ENCODE measurements around the gene CFAP97D2. TPM values are rescaled to one million over a fixed set of nuclear protein-coding genes. Genes with fewer than 3 reads are reported as not detected.
A peak's percentile ranks its signal among the peaks of the same experiment; 100 is the strongest.
"Not testable (repeated sequence)": the region's sequence is repeated elsewhere in the genome, so short reads cannot be mapped to it uniquely, and the experiment has no call there.

CFAP97D2 gene
- total and polyA plus RNA-seq, 8 donors: 0.75 to 5.8 (median 3.1) TPM

DNA sequence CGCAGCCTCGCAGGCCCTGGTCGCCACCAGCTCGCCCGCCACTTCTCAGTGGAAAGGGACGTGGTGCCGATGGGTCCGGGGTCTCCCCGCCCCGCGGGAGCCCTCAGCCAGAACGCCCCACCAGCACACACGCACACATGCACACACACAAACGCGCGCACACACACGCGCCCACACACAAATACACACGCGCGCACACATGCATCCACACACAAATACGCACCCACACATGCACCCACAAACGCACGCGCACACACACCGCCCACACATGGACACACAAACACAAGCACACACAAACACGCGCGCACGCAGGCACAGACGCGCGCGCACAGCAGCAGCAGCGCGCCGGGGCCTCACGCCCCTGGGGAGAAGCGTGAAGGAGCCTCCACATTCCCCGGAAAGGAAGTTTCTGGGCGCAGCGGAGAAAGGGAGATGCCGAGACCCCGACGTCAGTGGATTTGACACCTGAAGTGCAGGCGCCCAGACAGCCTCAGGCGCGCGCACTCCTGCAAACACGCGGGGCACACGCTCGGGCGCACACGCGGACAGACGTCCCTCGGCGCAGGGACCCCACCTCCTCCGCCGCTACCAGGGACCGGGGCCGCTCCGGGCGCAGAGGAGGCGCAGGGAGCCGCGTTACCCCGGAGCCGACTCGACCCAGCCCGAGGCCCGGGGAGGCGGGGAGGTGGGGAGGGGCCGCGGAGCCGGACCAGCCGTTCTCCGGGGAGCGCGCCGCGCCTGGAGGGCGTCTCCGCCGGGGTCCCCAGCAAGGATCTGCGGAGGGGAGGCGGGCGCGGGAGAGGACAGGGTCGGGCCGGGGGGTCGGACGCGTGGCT lies 47.3 kb upstream of the CFAP97D2 start:
- Histone ChIP-seq H3K4me3 (peak overlapping the region; percentile 61 to 88 (median 76)), H3K9me3 (no peaks in the 10 kb centered on the region), H3K36me3 (no peaks in the 10 kb centered on the region), H3K27me3 (no peaks in the 10 kb centered on the region), H3K4me1 (peaks cover 0 to 11% (median 3%) of the 10 kb centered on the region in 3 donors), H3K27ac (peak overlapping the region in 2 of 4 donors; percentile 42 to 54)
- ATAC-seq: peak; percentile 26 to 56 (median 34)
- peak in 3 of 6 donors; percentile 30 to 86 (median 75) for DNase-seq
- WGBS, 2 donors: 2% methylated on average over 70 to 95 of the region's 95 CpGs
- TF ChIP-seq, protein P1, sequence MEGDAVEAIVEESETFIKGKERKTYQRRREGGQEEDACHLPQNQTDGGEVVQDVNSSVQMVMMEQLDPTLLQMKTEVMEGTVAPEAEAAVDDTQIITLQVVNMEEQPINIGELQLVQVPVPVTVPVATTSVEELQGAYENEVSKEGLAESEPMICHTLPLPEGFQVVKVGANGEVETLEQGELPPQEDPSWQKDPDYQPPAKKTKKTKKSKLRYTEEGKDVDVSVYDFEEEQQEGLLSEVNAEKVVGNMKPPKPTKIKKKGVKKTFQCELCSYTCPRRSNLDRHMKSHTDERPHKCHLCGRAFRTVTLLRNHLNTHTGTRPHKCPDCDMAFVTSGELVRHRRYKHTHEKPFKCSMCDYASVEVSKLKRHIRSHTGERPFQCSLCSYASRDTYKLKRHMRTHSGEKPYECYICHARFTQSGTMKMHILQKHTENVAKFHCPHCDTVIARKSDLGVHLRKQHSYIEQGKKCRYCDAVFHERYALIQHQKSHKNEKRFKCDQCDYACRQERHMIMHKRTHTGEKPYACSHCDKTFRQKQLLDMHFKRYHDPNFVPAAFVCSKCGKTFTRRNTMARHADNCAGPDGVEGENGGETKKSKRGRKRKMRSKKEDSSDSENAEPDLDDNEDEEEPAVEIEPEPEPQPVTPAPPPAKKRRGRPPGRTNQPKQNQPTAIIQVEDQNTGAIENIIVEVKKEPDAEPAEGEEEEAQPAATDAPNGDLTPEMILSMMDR (IDR thresholded peaks at IDR 0.05): no peak
- no peak for FAIRE-seq
- intact Hi-C loops (cut with DNase I): no loop called here

DNA sequence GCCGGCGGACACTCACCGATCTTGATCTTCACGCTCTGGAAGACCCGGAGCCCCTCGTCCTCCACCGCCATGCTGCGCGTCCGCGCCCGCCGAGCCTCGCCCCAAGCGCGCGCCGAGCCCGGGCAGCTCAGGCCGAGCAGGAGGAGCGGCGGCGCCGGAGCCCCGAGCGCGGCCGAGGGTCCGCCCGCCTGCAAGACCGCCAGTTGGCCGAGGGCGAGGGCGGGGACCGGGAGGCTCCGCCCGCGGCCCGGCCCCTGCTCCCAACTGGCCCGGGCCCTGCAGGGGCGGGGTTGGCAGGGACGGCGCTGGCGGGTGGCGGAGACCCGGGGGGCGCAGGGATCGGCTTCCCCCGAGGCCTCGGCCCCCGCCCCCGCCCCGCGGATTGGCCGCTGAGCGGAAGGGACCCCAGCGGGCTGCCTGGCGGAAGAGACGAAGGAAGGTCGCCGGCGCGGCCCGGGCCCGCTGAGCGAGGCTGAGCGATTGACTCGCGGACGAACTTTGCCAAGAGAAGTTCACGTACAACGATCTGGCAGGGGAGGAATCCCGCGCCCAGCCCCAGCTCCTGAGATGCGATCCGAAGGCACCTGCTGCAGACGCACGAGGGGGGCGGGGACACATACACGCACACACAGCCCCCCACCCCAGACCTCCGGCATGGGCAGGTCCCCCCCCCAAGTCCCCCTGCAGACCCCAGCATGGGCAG lies 46.5 kb upstream of the CFAP97D2 start, which contains the start of gene RASA3:
TSS of gene RASA3 (minus strand) at position 205 of the 703 bp plus-strand sequence. CDS start at position 71, 134 bp downstream.
- intact Hi-C loops (cut with DNase I): no loop called here
- no peaks in the 10 kb centered on the region for H3K27me3 ChIP-seq
- H3K4me3 ChIP-seq: peak within 1 kb of the TSS; percentile 61 to 88 (median 76)
- no peaks in the 10 kb centered on the region for H3K9me3 ChIP-seq
- WGBS, 2 donors: 0 to 1% methylated on average over 58 to 81 of the region's 81 CpGs
- DNase-seq: peak; percentile 71 to 88 (median 76)
- ATAC-seq: peak; percentile 86 to 92 (median 90)
- H3K36me3 ChIP-seq: no peaks in the 10 kb centered on the region
- no peak for FAIRE-seq
- peaks cover 0 to 11% (median 3%) of the 10 kb centered on the region in 3 donors for H3K4me1 ChIP-seq
- TF ChIP-seq, protein P1 (IDR thresholded peaks at IDR 0.05): no peak
- H3K27ac ChIP-seq: peak within 1 kb of the TSS in 2 of 4 donors; percentile 42 to 54

DNA sequence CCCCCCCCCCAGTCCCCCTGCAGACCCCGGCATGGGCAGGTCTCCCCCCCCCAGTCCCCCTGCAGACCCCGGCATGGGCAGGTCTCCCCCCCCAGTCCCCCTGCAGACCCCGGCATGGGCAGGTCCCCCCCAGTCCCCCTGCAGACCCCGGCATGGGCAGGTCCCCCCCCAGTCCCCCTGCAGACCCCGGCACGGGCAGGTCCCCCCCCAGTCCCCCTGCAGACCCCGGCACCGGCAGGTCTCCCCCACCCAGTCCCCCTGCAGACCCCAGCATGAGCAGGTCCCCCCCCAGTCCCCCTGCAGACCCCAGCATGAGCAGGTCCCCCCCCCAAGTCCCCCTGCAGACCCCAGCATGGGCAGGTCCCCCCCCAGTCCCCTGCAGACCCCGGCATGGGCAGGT lies 45.9 kb upstream of the CFAP97D2 start:
- 30 to 31% methylated on average over 2 to 8 of the region's 9 CpGs for WGBS, 2 donors
- intact Hi-C loops (cut with DNase I); H3K4me3 ChIP-seq; FAIRE-seq; ATAC-seq; H3K27me3 ChIP-seq; H3K36me3 ChIP-seq; DNase-seq; H3K9me3 ChIP-seq; H3K27ac ChIP-seq: not testable (repeated sequence)
- H3K4me1 ChIP-seq: peaks cover 0 to 11% (median 3%) of the 10 kb centered on the region in 3 donors

DNA sequence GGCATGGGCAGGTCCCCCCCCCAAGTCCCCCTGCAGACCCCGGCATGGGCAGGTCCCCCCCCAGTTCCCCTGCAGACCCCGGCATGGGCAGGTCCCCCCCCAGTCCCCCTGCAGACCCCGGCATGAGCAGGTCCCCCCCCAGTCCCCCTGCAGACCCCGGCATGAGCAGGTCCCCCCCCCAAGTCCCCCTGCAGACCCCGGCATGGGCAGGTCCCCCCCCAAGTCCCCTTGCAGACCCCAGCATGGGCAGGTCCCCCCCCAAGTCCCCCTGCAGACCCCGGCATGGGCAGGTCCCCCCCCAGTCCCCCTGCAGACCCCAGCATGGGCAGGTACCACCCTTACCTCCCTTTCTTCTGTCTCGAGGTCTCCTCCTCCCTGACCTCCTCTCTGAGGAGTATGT lies 45.5 kb upstream of the CFAP97D2 start:
- DNase-seq: peak in 1 of 6 donors; percentile 39
- H3K27me3 ChIP-seq; ATAC-seq; H3K4me3 ChIP-seq; H3K9me3 ChIP-seq; intact Hi-C loops (cut with DNase I); FAIRE-seq; H3K27ac ChIP-seq; H3K36me3 ChIP-seq: not testable (repeated sequence)
- 78 to 87% methylated on average over 3 to 7 of the region's 7 CpGs for WGBS, 2 donors
- peaks cover 0 to 11% (median 3%) of the 10 kb centered on the region in 3 donors for H3K4me1 ChIP-seq

DNA sequence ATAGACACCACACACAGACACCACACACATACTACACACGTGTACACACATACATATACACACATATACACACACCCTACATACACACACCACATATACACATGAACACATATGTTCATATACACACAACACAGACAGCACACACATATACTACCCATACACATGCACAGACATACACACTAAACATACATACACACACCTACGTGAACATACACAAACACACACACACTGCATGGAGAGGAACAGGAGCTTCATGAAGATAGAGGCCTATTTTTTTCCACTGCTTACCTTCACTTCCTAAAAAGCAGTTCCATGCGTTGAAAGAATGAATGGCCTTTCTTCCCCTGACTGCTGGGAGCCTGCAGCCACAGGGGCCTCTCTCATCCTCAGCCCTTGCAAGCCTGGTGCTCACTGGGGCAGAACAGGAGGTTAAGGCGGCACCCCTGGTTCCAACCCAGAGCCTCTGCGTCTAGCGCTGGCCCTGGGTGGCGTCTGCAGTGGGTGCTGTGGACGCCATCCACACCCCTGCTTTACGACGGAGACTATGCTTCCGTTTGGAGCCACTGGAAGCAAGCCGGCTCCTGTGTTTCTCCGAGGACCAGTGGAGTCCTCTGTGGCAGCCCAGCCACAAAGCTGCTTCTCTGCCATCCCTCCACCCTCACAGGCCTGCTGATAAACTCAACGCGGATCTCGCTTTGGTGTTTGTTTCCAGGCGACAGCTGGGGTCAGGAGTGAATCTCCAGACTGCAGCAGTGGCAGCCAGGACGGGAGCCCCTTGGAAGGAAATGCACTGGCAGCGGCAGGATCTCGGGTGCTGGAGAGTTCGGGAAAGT lies 44.7 kb upstream of the CFAP97D2 start:
- DNase-seq: peak in 1 of 6 donors; percentile 39
- Histone ChIP-seq H3K4me1 (peaks cover 0 to 11% (median 3%) of the 10 kb centered on the region in 3 donors), H3K9me3 (no peaks in the 10 kb centered on the region), H3K4me3 (no peak overlapping the region), H3K27ac (no peak overlapping the region), H3K36me3 (no peaks in the 10 kb centered on the region), H3K27me3 (no peaks in the 10 kb centered on the region)
- TF ChIP-seq, protein P1 (IDR thresholded peaks at IDR 0.05): no peak
- intact Hi-C loops (cut with DNase I): no loop called here
- no peak for ATAC-seq
- FAIRE-seq: no peak
- WGBS, 2 donors: 54 to 63% methylated on average over 21 of the region's 21 CpGs
